ENCODE data around the gene EIF3D.

EIF3D gene, protein sequence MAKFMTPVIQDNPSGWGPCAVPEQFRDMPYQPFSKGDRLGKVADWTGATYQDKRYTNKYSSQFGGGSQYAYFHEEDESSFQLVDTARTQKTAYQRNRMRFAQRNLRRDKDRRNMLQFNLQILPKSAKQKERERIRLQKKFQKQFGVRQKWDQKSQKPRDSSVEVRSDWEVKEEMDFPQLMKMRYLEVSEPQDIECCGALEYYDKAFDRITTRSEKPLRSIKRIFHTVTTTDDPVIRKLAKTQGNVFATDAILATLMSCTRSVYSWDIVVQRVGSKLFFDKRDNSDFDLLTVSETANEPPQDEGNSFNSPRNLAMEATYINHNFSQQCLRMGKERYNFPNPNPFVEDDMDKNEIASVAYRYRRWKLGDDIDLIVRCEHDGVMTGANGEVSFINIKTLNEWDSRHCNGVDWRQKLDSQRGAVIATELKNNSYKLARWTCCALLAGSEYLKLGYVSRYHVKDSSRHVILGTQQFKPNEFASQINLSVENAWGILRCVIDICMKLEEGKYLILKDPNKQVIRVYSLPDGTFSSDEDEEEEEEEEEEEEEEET

DNA sequence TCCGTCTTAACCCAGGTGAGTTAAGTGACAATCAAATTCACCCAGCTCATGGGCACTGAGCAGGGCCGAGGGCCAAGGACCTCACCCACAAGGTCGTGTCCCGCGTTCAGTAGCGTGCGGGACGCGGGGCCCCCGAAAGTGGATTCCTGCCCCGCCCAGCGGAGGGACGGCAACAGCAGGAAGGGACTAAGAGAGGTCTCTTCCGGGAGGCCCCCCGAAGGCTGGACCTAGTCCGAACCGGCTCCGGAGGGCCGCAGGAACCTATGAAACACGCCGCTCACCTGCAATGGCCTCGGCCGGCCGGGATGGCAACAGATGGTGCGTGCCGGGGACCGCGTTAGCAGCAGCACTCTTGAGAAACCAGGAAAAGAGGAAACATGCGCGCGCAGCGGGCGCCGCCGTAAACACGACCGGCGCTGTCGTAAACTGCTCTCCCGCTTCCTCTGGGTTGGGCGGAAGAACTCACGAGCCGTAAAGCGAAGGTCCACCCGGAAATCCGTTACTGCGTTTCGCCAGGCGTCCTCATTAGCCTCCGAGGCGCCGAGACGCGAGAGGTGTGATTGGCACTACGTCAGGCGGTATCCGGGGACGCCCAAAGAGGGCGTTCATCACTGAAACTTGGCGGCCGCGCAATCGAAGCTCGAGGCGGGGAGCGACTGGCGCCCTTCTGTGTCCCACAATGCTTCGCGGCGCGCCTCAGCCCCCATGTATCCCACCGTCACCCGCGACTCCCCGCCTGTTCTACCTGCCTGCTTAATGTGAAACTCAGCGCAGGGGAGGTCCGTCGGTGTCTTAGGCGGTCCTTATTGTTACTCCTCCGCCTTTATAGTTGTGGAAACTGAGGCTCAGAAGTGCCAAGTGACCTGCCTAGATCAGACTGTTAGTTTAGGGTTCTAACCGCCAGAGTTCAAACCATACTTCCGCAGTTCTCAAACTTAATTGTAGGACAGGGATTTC is at the start of gene EIF3D:
Gene EIF3D (minus strand): TSS at position 372 of the 957 bp plus-strand sequence. CDS start 3,045 bp downstream, outside the sequence.
- ATAC-seq = peak; percentile 89
- TF ChIP-seq ZFP3 (CRISPR knock-in tag; IDR thresholded peaks at IDR 0.05) (no peak), GLIS3 (CRISPR knock-in tag; IDR thresholded peaks at IDR 0.05) (no peak), ESRRG (CRISPR knock-in tag; IDR thresholded peaks at IDR 0.05) (no peak), RARB (CRISPR knock-in tag; IDR thresholded peaks at IDR 0.05) (no peak)
- TF ChIP-seq, protein P1, sequence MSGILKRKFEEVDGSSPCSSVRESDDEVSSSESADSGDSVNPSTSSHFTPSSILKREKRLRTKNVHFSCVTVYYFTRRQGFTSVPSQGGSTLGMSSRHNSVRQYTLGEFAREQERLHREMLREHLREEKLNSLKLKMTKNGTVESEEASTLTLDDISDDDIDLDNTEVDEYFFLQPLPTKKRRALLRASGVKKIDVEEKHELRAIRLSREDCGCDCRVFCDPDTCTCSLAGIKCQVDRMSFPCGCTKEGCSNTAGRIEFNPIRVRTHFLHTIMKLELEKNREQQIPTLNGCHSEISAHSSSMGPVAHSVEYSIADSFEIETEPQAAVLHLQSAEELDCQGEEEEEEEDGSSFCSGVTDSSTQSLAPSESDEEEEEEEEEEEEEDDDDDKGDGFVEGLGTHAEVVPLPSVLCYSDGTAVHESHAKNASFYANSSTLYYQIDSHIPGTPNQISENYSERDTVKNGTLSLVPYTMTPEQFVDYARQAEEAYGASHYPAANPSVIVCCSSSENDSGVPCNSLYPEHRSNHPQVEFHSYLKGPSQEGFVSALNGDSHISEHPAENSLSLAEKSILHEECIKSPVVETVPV (CRISPR knock-in tag; IDR thresholded peaks at IDR 0.05) = no peak
- TF ChIP-seq, protein P2, sequence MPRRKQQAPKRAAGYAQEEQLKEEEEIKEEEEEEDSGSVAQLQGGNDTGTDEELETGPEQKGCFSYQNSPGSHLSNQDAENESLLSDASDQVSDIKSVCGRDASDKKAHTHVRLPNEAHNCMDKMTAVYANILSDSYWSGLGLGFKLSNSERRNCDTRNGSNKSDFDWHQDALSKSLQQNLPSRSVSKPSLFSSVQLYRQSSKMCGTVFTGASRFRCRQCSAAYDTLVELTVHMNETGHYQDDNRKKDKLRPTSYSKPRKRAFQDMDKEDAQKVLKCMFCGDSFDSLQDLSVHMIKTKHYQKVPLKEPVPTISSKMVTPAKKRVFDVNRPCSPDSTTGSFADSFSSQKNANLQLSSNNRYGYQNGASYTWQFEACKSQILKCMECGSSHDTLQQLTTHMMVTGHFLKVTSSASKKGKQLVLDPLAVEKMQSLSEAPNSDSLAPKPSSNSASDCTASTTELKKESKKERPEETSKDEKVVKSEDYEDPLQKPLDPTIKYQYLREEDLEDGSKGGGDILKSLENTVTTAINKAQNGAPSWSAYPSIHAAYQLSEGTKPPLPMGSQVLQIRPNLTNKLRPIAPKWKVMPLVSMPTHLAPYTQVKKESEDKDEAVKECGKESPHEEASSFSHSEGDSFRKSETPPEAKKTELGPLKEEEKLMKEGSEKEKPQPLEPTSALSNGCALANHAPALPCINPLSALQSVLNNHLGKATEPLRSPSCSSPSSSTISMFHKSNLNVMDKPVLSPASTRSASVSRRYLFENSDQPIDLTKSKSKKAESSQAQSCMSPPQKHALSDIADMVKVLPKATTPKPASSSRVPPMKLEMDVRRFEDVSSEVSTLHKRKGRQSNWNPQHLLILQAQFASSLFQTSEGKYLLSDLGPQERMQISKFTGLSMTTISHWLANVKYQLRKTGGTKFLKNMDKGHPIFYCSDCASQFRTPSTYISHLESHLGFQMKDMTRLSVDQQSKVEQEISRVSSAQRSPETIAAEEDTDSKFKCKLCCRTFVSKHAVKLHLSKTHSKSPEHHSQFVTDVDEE (CRISPR knock-in tag; IDR thresholded peaks at IDR 0.05) = no peak

DNA sequence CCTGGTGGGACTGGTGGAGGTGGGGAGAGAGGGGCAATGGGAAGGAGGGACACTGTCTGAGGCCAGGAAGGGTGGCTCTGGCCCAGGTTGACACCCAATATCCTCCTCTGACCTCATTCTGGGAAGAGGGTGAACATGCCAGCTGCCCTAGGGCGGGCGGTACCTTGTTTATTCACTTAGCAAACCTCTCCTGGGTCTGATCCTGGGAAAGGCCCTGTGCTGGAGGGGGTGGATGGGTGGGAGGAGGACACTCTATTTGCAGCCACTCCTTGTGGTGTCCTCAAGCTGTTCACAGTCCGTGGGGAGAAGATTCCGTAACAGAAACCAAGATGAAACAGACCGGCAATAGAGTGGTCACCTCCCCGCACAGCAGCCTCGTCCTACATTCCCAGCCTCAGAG is 49.7 kb upstream of the EIF3D start:
- ATAC-seq = no peak
- TF ChIP-seq ZNF70 (CRISPR knock-in tag; IDR thresholded peaks at IDR 0.05) = no peak
- no peak for TF ChIP-seq TOX (CRISPR knock-in tag; IDR thresholded peaks at IDR 0.05; ENCODE audit: borderline replicate concordance)

DNA sequence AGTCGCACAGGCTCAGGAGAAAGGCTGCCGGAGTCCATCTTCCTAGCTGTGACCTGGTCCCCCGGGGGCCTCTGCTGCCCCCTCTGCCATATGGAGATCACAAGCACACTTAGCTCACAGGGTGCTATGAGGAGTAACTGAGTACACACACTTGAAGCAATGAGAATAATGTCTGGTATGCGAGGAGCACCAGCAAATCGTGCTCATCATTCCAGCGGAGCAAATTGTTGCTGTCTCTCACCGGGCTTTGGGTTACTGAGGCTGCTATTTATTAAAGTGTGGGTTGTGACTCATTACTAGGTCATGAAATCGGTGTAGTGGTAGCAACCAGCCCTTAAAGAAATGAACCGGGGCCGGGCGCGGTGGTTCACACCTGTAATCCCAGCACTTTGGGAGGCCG is 48.1 kb upstream of the EIF3D start:
- peak; percentile 96 for ATAC-seq
- TF ChIP-seq ZNF8 (CRISPR knock-in tag; IDR thresholded peaks at IDR 0.05) = no peak
- no peak for TF ChIP-seq SNAI2 (CRISPR knock-in tag; IDR thresholded peaks at IDR 0.05)
- no peak for TF ChIP-seq ISL1 (CRISPR knock-in tag; IDR thresholded peaks at IDR 0.05)
- TF ChIP-seq BACH2 (CRISPR knock-in tag; IDR thresholded peaks at IDR 0.05; ENCODE audit: borderline replicate concordance) = no peak
- TF ChIP-seq, protein P1 (CRISPR knock-in tag; IDR thresholded peaks at IDR 0.05) = no peak

DNA sequence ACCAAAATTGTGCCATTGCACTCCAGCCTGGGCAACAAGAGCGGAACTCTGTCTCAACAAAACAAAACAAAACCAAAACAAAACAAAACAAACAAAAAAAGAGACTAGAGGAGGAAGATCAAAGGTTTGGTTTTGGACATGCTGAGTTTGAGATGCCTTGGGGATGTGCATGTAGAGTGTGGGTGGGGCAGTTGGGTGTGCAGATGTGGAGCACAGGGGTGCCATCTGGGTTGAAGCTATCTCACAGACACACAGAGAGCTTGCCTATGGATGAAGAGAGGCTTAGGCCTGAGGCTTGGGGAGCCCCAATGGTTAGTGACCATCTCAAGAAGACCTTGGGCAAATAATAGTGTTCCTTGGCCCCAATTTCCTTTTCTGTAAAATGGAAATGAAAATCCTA is 45.8 kb upstream of the EIF3D start:
- no peak for ATAC-seq
- TF ChIP-seq, protein P1 (CRISPR knock-in tag; IDR thresholded peaks at IDR 0.05) = no peak
- TF ChIP-seq RARB (CRISPR knock-in tag; IDR thresholded peaks at IDR 0.05) = no peak
- no peak for TF ChIP-seq CSDC2 (CRISPR knock-in tag; IDR thresholded peaks at IDR 0.05)
- TF ChIP-seq, protein P3, sequence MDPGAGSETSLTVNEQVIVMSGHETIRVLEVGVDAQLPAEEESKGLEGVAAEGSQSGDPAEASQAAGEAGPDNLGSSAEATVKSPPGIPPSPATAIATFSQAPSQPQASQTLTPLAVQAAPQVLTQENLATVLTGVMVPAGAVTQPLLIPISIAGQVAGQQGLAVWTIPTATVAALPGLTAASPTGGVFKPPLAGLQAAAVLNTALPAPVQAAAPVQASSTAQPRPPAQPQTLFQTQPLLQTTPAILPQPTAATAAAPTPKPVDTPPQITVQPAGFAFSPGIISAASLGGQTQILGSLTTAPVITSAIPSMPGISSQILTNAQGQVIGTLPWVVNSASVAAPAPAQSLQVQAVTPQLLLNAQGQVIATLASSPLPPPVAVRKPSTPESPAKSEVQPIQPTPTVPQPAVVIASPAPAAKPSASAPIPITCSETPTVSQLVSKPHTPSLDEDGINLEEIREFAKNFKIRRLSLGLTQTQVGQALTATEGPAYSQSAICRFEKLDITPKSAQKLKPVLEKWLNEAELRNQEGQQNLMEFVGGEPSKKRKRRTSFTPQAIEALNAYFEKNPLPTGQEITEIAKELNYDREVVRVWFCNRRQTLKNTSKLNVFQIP (CRISPR knock-in tag; IDR thresholded peaks at IDR 0.05; ENCODE audit: borderline replicate concordance, low read depth) = no peak
- no peak for TF ChIP-seq SNAI2 (CRISPR knock-in tag; IDR thresholded peaks at IDR 0.05)
- TF ChIP-seq BACH2 (CRISPR knock-in tag; IDR thresholded peaks at IDR 0.05; ENCODE audit: borderline replicate concordance) = no peak
- no peak for TF ChIP-seq ZFP3 (CRISPR knock-in tag; IDR thresholded peaks at IDR 0.05)

Data from SK-N-SH treated with all-trans-retinoic acid at 6 μM for 48 hours (cell line).